B cell (primary cell): ENCODE measurements around the gene SNX22. TPM values are rescaled to one million over a fixed set of nuclear protein-coding genes. Genes with fewer than 3 reads are reported as not detected.

Experiments used
- ATAC-seq: fragments of 200-7000 bp; cut with Tn5 transposase; one replicate; pipeline ENCODE4 v1.10.0; 2021; ENCODE audit warnings: low read depth, mild to moderate bottlenecking, moderate number of reproducible peaks, moderate library complexity
- CTCF ChIA-PET: fragments of 350-600 bp; sonication (Branson Sonifier 250); formaldehyde crosslinking; loops from one replicate; lab custom pipeline; 2021; ENCODE audit warnings: antibody characterized with exemption, inconsistent platforms; lab: Charles Lee
- POLR2A ChIA-PET: fragments of 350-600 bp; sonication (Branson Sonifier 250); formaldehyde crosslinking; loops from one replicate; lab custom pipeline; 2021; ENCODE audit warnings: antibody characterized with exemption; lab: Charles Lee
- DNase-seq: peaks from one replicate; pipeline ENCODE4 v3.0.0; 2013
- H2AFZ ChIP-seq: 2 replicates; pipeline ENCODE4 v1.6.1; 2012; ENCODE audit warnings: mild to moderate bottlenecking, low read depth, low read length; ENCODE audit not compliant: insufficient read depth, poor library complexity, severe bottlenecking
- H3K27ac ChIP-seq, 2 donors: 1 replicate in 1 of 2; 2 replicates in 1 of 2; pipeline ENCODE4 v1.5.1; 2012 to 2013; ENCODE audit warnings: low read length in 2 of 2, mild to moderate bottlenecking in 2 of 2, moderate library complexity in 1 of 2
- H3K27me3 ChIP-seq, 4 experiments: fragments of 200-600 bp in 1 of 4; sonication (generic) in 1 of 4; replicated peaks in 1 of 4; 1 replicate in 2 of 4; 2 replicates in 2 of 4; pipeline versions ENCODE4 v1.6.1 to v1.7.0; 2013 to 2016; ENCODE audit warnings: low read length in 3 of 4, mild to moderate bottlenecking in 2 of 4, mixed read lengths in 1 of 4, moderate library complexity in 1 of 4; ENCODE audit not compliant: insufficient read depth in 4 of 4, control insufficient read depth in 3 of 4; ENCODE audit errors: control extremely low read depth in 1 of 4
- H3K36me3 ChIP-seq, 2 experiments: replicated peaks in 1 of 2; 1 replicate in 1 of 2; 2 replicates in 1 of 2; pipeline versions ENCODE4 v1.6.1 to v1.7.1; 2013; ENCODE audit warnings: low read length in 1 of 2; ENCODE audit not compliant: insufficient read depth in 2 of 2, control insufficient read depth in 1 of 2; ENCODE audit errors: control extremely low read depth in 1 of 2, extremely low read depth in 1 of 2
- H3K4me1 ChIP-seq, 2 donors: fragments of 200-600 bp in 1 of 2; sonication (generic) in 1 of 2; 1 replicate in 1 of 2; 2 replicates in 1 of 2; pipeline versions ENCODE4 v1.5.1 to v1.6.1; 2013 to 2017; ENCODE audit warnings: low read length in 2 of 2; ENCODE audit not compliant: control insufficient read depth in 2 of 2, insufficient read depth in 2 of 2
- H3K4me2 ChIP-seq: replicated peaks from 2 replicates; pipeline ENCODE3; 2012; ENCODE audit warnings: mild to moderate bottlenecking, low read depth, low read length; ENCODE audit not compliant: poor library complexity, severe bottlenecking
- H3K4me3 ChIP-seq, 5 experiments: fragments of 200-600 bp in 1 of 5; sonication (generic) in 1 of 5; 1 replicate in 3 of 5; 2 replicates in 2 of 5; pipeline versions ENCODE4 v1.5.1 to v1.7.0; 2011 to 2016; ENCODE audit warnings: low read length in 4 of 5, mild to moderate bottlenecking in 4 of 5, low read depth in 2 of 5, control low read depth in 1 of 5, moderate library complexity in 1 of 5; ENCODE audit not compliant: insufficient read depth in 1 of 5; ENCODE audit errors: control extremely low read depth in 1 of 5, extremely low read depth in 1 of 5
- H3K79me2 ChIP-seq: fragments of 200-600 bp; sonication (generic); one replicate; pipeline ENCODE4 v1.6.0; 2016; ENCODE audit warnings: low read length; ENCODE audit not compliant: control insufficient read depth, insufficient read depth
- H3K9ac ChIP-seq: fragments of 200-600 bp; sonication (generic); 2 replicates; pipeline ENCODE4 v1.6.1; 2017; ENCODE audit warnings: mild to moderate bottlenecking, low read length, moderate library complexity
- H3K9me3 ChIP-seq, 3 donors: one replicate each; pipeline versions ENCODE4 v1.6.1 to v1.7.1; 2013; ENCODE audit warnings: low read length in 2 of 3; ENCODE audit not compliant: control insufficient read depth in 2 of 3, insufficient read depth in 1 of 3; ENCODE audit errors: control extremely low read depth in 1 of 3
- H4K20me1 ChIP-seq: 2 replicates; pipeline ENCODE4 v1.6.0; 2012; ENCODE audit warnings: mild to moderate bottlenecking, low read length; ENCODE audit not compliant: insufficient read depth, control insufficient read depth, poor library complexity, severe bottlenecking
- H3K27ac Mint-ChIP-seq: one replicate; pipeline ENCODE4 v1.8.0; 2021; ENCODE audit warnings: mixed read lengths
- H3K27me3 Mint-ChIP-seq: one replicate; pipeline ENCODE4 v1.8.0; 2021; ENCODE audit warnings: mixed read lengths
- H3K4me1 Mint-ChIP-seq: one replicate; pipeline ENCODE4 v1.8.0; 2021; ENCODE audit warnings: mixed read lengths
- H3K4me3 Mint-ChIP-seq: one replicate; pipeline ENCODE4 v1.8.0; 2021; ENCODE audit warnings: mixed read lengths
- H3K9me3 Mint-ChIP-seq: one replicate; pipeline ENCODE4 v1.8.0; 2022; ENCODE audit warnings: mixed read lengths; ENCODE audit not compliant: insufficient read depth
- CTCF ChIP-seq: fragments of 200-600 bp; IDR thresholded peaks from one replicate; pipeline ENCODE4 v1.8.0; 2022; ENCODE audit warnings: antibody characterized with exemption, mild to moderate bottlenecking
- EZH2 ChIP-seq: IDR thresholded peaks from 2 replicates; pipeline ENCODE4 v1.6.1; 2012; ENCODE audit warnings: borderline replicate concordance, low read depth, mild to moderate bottlenecking, moderate library complexity, low read length; ENCODE audit not compliant: insufficient read depth, poor library complexity, severe bottlenecking
- WGBS: methylation state at CpG from one replicate; pipeline ENCODE4 v1.1.5; 2013; ENCODE audit warnings: missing lambda C conversion rate; ENCODE audit not compliant: insufficient coverage; 5-methylcytosine and 5-hydroxymethylcytosine counted together
- intact Hi-C: fragments of 100-400 bp; cut with micrococcal nuclease; formaldehyde crosslinking; loops from one replicate; pipeline ENCODE4 v1.10.0; 2022
- polyA plus RNA-seq: library from polyadenylated mRNA; depleted of rRNA; stranded (reverse); fragments of >200 nt; gene quantifications from 2 replicates; pipeline ENCODE4 v1.2.3, GENCODE V29; 2012
- total RNA-seq, 2 donors: library from RNA; stranded (reverse); fragments of 120-200 nt in 1 of 2; gene quantifications; 1 replicate in 1 of 2; 2 replicates in 1 of 2; pipeline versions ENCODE4 v1.2.3 to v1.2.4, GENCODE V29; 2013 to 2022

SNX22 gene
- total and polyA plus RNA-seq, 2 donors (not counting 1 experiment from before 2014, with no cell fraction given) = 44.9 to 305 TPM

DNA sequence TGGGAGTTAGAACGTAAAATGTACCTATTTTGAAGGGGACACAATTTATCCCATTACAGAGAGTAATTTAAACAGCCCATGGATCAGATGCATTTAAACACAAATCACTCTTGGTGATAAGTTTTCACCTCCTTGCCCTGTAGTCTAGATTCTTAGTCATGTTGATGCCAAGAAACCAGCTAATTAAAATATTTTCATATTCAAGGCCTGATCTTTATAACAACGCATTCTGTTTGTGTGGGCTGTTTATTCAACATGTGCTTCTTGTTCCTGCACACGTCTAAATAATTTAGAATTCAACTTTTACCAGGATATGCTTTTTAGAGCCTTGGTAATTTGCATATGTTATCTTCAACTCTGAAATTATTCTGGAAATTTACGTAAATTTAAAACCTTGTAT is 29.9 kb upstream of the SNX22 start:
- Mint-ChIP-seq H3K9me3 (no peaks in the 10 kb centered on the region), H3K27me3 (no peaks in the 10 kb centered on the region), H3K4me3 (no peak overlapping the region), H3K4me1 (no peaks in the 10 kb centered on the region), H3K27ac (no peak overlapping the region)
- intact Hi-C loops = no loop called here
- WGBS = no CpG with 5 or more reads among the region's 4 CpGs
- Histone ChIP-seq H3K9ac (no peak overlapping the region), H3K27me3 (no peaks in the 10 kb centered on the region), H3K4me3 (no peak overlapping the region), H4K20me1 (peaks cover 18% of the 10 kb centered on the region), H3K36me3 (peaks cover 15 to 89% of the 10 kb centered on the region in 2 experiments), H3K4me2 (no peak overlapping the region), H3K79me2 (peaks cover 60% of the 10 kb centered on the region), H3K27ac (no peak overlapping the region), H2AFZ (no peak overlapping the region), H3K4me1 (no peaks in the 10 kb centered on the region), H3K9me3 (no peaks in the 10 kb centered on the region)
- CTCF ChIA-PET = interaction anchor here (0.7 kb wide), 1 partner anchor 8 kb away, joined by 3 read pairs; no protein-coding TSS in a partner anchor
- no peak for ATAC-seq
- DNase-seq = no peak
- POLR2A ChIA-PET = no interaction called here
- no peak for TF ChIP-seq EZH2
- TF ChIP-seq CTCF = no peak

DNA sequence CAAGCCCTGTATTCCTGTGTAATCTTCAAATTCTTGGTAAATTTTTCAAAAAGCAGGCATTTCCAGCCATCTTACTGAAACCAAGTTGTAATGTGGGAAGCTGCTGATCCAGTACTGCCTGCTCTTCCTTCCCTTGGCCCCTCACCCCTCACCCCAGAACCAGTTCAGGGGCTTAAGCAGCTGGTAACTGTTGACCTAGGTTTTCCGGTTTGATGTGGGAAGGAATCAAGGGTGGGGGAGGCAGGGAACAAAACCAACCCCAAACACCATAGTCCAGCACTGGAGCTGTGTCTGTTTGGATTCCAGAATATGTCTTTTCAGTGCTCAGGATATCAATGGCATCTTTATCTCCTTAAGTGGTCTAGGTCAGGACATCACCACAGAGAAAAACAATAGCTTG is 29.1 kb upstream of the SNX22 start:
- POLR2A ChIA-PET = no interaction called here
- no peak for TF ChIP-seq CTCF
- no peak for TF ChIP-seq EZH2
- H3K9me3 Mint-ChIP-seq = no peaks in the 10 kb centered on the region

More for the DNA sequence above, 29.1 kb upstream of the SNX22 start:
- no peak for DNase-seq
- H3K9me3 ChIP-seq = no peaks in the 10 kb centered on the region
- no peaks in the 10 kb centered on the region for H3K27me3 ChIP-seq
- intact Hi-C loops = no loop called here
- no peaks in the 10 kb centered on the region for H3K4me1 Mint-ChIP-seq
- WGBS = no CpG with 5 or more reads among the region's 1 CpG
- H3K4me3 ChIP-seq = no peak overlapping the region
- no peak overlapping the region for H3K27ac ChIP-seq
- H3K4me1 ChIP-seq = no peaks in the 10 kb centered on the region
- CTCF ChIA-PET = no interaction called here
- ATAC-seq = no peak
- H3K4me2 ChIP-seq = no peak overlapping the region
- H3K79me2 ChIP-seq = peaks cover 52% of the 10 kb centered on the region
- H3K27ac Mint-ChIP-seq = no peak overlapping the region
- peaks cover 18% of the 10 kb centered on the region for H4K20me1 ChIP-seq
- H3K4me3 Mint-ChIP-seq = no peak overlapping the region
- no peaks in the 10 kb centered on the region for H3K27me3 Mint-ChIP-seq
- H3K36me3 ChIP-seq = peaks cover 21 to 89% of the 10 kb centered on the region in 2 experiments
- H2AFZ ChIP-seq = no peak overlapping the region
- H3K9ac ChIP-seq = no peak overlapping the region
